ENCODE results near the gene CHDH. TPM values are rescaled to one million over a fixed set of nuclear protein-coding genes. Genes with fewer than 3 reads are reported as not detected.
A peak's percentile ranks its signal among the peaks of the same experiment; 100 is the strongest.

CHDH gene
- total RNA-seq: 1 to 10 TPM in 1 of 3 donors, under 1 TPM in 2; 0.02 to 1.6 (median 0.09) TPM
- 0.09 TPM for total RNA-seq (2013)

GRCh38 chr3:53846134-53846850 lies at the start of gene CHDH, which contains the start of gene IL17RB:
Gene CHDH (minus strand): TSS chr3:53846419. CDS start chr3:53824008, 22,411 bp downstream.
Gene IL17RB (plus strand): TSS chr3:53846568. CDS start chr3:53846589, 21 bp downstream.
- intact Hi-C loops (cut with micrococcal nuclease): no loop called here
- TF ChIP-seq, protein P1, sequence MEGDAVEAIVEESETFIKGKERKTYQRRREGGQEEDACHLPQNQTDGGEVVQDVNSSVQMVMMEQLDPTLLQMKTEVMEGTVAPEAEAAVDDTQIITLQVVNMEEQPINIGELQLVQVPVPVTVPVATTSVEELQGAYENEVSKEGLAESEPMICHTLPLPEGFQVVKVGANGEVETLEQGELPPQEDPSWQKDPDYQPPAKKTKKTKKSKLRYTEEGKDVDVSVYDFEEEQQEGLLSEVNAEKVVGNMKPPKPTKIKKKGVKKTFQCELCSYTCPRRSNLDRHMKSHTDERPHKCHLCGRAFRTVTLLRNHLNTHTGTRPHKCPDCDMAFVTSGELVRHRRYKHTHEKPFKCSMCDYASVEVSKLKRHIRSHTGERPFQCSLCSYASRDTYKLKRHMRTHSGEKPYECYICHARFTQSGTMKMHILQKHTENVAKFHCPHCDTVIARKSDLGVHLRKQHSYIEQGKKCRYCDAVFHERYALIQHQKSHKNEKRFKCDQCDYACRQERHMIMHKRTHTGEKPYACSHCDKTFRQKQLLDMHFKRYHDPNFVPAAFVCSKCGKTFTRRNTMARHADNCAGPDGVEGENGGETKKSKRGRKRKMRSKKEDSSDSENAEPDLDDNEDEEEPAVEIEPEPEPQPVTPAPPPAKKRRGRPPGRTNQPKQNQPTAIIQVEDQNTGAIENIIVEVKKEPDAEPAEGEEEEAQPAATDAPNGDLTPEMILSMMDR (IDR thresholded peaks at IDR 0.05): no peak
- Histone ChIP-seq H3K27ac (ENCODE audit: low read length) (no peak within 1 kb of the TSS), H3K4me3 (ENCODE audit: low read length) (peak within 1 kb of the TSS; percentile 7), H3K9me3 (ENCODE audit: control insufficient read depth, insufficient read depth, low read length) (no peaks in the 10 kb centered on the region), H3K4me1 (ENCODE audit: control insufficient read depth, insufficient read depth, low read length) (peaks cover 9% of the 10 kb centered on the region), H3K27me3 (ENCODE audit: control insufficient read depth, insufficient read depth, low read length) (peaks cover 15% of the 10 kb centered on the region), H3K36me3 (ENCODE audit: control insufficient read depth, insufficient read depth, low read length) (no peaks in the 10 kb centered on the region)
- 4% methylated on average over 91 of the region's 91 CpGs for WGBS (ENCODE audit: insufficient coverage)
- no peaks in the 10 kb centered on the region for H3K36me3 Mint-ChIP-seq
- no peaks in the 10 kb centered on the region for H3K9me3 Mint-ChIP-seq
- H3K27me3 Mint-ChIP-seq (ENCODE audit: low read depth in 2 of 2): peaks cover 51 to 55% of the 10 kb centered on the region in 2 donors
- H3K4me3 Mint-ChIP-seq: peak within 1 kb of the TSS; percentile 58
- peak in 1 of 3 donors; percentile 55 for ATAC-seq
- H3K4me1 Mint-ChIP-seq: no peaks in the 10 kb centered on the region
- DNase-seq: no peak
- H3K27ac Mint-ChIP-seq: no peak within 1 kb of the TSS

- peaks cover 10% of the 10 kb centered on the region for H3K4me1 ChIP-seq (ENCODE audit: control insufficient read depth, insufficient read depth, low read length)
- H3K27me3 ChIP-seq (ENCODE audit: control insufficient read depth, insufficient read depth, low read length): peaks cover 8% of the 10 kb centered on the region
- WGBS (ENCODE audit: insufficient coverage): 78% methylated on average over 4 of the region's 4 CpGs
- H3K9me3 ChIP-seq (ENCODE audit: control insufficient read depth, insufficient read depth, low read length): no peaks in the 10 kb centered on the region
- peak overlapping the region; percentile 96 to 99 for H3K27ac Mint-ChIP-seq
- H3K4me3 ChIP-seq (ENCODE audit: low read length): peak overlapping the region; percentile 26
- H3K27ac ChIP-seq (ENCODE audit: low read length): peak overlapping the region; percentile 87
- H3K36me3 Mint-ChIP-seq: no peaks in the 10 kb centered on the region
- H3K36me3 ChIP-seq (ENCODE audit: control insufficient read depth, insufficient read depth, low read length): peaks cover 3% of the 10 kb centered on the region
- DNase-seq (no peak), ATAC-seq (no peak)
- TF ChIP-seq, protein P1 (IDR thresholded peaks at IDR 0.05): no peak
- peak overlapping the region; percentile 99 for H3K4me3 Mint-ChIP-seq
- H3K9me3 Mint-ChIP-seq: peaks cover 0 to 2% of the 10 kb centered on the region in 2 donors
- intact Hi-C loops (cut with micrococcal nuclease): loop anchor here (5.0 kb wide), 1 partner anchor 545 kb away; the partner anchor contains the start of gene DCP1A
- peaks cover 41% of the 10 kb centered on the region in 2 donors for H3K4me1 Mint-ChIP-seq
- peaks cover 9 to 26% of the 10 kb centered on the region in 2 donors for H3K27me3 Mint-ChIP-seq (ENCODE audit: low read depth in 2 of 2)
Measured at GRCh38 chr3:53892286-53892637, 46.0 kb upstream of the CHDH start.

DNA sequence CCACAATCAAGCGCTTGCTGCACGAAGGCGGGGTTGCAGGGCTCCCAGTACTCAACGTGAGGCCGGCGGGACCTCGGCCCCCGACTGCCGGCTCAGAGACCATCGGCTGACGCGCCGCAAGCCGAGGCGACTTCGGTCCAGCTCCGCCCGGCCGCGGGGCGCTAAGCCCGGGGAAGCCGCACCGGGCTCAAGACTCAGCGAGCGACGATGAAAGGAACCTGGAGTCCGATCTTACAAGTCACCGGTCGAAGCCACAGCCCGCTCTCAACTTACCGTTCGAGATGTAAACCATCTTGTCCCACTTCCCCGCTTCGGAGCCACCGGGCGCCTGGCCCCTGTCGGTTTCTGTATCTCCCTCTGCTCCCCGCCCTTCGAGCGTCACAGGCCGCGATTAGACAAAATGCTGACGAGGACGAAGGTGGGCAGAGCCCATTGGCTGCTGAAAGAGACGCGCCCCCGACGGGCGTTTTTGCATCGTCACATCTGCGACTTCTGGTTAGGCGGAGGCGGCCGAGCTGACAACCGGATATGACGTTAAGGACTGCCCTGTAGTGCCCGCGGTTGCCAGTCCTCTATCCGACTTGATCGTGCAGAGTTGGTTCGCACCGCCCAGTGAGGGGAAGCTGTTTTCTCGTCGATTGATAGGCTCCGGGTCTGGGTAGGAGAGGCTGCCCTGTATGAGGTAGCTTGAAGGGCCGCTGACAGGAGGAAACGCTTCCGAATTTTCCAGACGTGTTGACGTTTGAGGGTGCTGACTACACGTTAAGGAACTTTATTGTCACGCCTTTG lies 45.5 kb upstream of the CHDH start, which contains the start of gene SELENOK:
SELENOK (minus strand) TSS at position 363 of the 789 bp plus-strand sequence.
- ATAC-seq (peak; percentile 92 to 97 (median 92)), DNase-seq (peak; percentile 95 to 99)
- Mint-ChIP-seq H3K36me3 (no peaks in the 10 kb centered on the region), H3K4me1 (peaks cover 41% of the 10 kb centered on the region in 2 donors), H3K27me3 (ENCODE audit: low read depth in 2 of 2) (peaks cover 6 to 21% of the 10 kb centered on the region in 2 donors), H3K4me3 (peak within 1 kb of the TSS; percentile 99), H3K27ac (peak within 1 kb of the TSS; percentile 96 to 99), H3K9me3 (peaks cover 0 to 2% of the 10 kb centered on the region in 2 donors)
- no peaks in the 10 kb centered on the region for H3K9me3 ChIP-seq (ENCODE audit: control insufficient read depth, insufficient read depth, low read length)
- peak within 1 kb of the TSS; percentile 80 for H3K4me3 ChIP-seq (ENCODE audit: low read length)
- peaks cover 10% of the 10 kb centered on the region for H3K4me1 ChIP-seq (ENCODE audit: control insufficient read depth, insufficient read depth, low read length)
- TF ChIP-seq, protein P1 (IDR thresholded peaks at IDR 0.05): no peak
- intact Hi-C loops (cut with micrococcal nuclease): loop anchor here (1.0 to 5.0 kb wide), 2 partner anchors 8 to 544 kb away; partner anchors contain the start of gene DCP1A
- under 1% methylated on average over 73 of the region's 73 CpGs for WGBS (ENCODE audit: insufficient coverage)
- H3K27me3 ChIP-seq (ENCODE audit: control insufficient read depth, insufficient read depth, low read length): peaks cover 3% of the 10 kb centered on the region
- H3K27ac ChIP-seq (ENCODE audit: low read length): peak within 1 kb of the TSS; percentile 87
- H3K36me3 ChIP-seq (ENCODE audit: control insufficient read depth, insufficient read depth, low read length): peaks cover 3% of the 10 kb centered on the region
